Measurements from ENCODE around the gene WDR88.
A peak's percentile ranks its signal among the peaks of the same experiment; 100 is the strongest.

DNA sequence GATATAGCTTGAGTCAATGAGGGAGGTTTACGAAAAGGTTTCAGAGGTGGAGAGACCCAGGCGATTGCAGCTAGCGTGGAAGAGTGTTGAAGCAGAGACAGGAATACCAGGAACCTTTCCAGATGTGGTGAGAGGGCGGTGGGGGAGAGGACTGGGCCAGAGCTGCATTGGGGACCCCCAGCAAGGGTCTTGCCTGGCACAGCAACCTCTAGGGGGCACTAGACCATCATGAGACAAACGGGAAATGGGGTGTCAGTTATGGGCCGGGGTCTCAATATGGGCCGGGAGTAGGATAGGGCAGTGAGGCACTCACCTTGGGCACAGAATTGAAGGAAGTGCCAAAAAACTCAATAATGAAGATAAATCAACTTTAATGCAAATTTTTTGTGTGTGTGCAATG is 60.1 kb downstream of the WDR88 start:
- TF ChIP-seq, protein P1, sequence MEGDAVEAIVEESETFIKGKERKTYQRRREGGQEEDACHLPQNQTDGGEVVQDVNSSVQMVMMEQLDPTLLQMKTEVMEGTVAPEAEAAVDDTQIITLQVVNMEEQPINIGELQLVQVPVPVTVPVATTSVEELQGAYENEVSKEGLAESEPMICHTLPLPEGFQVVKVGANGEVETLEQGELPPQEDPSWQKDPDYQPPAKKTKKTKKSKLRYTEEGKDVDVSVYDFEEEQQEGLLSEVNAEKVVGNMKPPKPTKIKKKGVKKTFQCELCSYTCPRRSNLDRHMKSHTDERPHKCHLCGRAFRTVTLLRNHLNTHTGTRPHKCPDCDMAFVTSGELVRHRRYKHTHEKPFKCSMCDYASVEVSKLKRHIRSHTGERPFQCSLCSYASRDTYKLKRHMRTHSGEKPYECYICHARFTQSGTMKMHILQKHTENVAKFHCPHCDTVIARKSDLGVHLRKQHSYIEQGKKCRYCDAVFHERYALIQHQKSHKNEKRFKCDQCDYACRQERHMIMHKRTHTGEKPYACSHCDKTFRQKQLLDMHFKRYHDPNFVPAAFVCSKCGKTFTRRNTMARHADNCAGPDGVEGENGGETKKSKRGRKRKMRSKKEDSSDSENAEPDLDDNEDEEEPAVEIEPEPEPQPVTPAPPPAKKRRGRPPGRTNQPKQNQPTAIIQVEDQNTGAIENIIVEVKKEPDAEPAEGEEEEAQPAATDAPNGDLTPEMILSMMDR (conservative IDR thresholded peaks at IDR 0.05; ENCODE audit: low read length): peak; percentile 65
- TF ChIP-seq EZH2phosphoT487 (IDR thresholded peaks at IDR 0.05; ENCODE audit: borderline replicate concordance, low read depth, low read length): no peak

Data from OCI-LY7 (cell line).